ENCODE measurements around the gene ATE1. TPM values are rescaled to one million over a fixed set of nuclear protein-coding genes. Genes with fewer than 3 reads are reported as not detected.

Gene ATE1
- total and polyA plus RNA-seq, 4 donors: 8.3 to 30.0 (median 17.8) TPM

DNA sequence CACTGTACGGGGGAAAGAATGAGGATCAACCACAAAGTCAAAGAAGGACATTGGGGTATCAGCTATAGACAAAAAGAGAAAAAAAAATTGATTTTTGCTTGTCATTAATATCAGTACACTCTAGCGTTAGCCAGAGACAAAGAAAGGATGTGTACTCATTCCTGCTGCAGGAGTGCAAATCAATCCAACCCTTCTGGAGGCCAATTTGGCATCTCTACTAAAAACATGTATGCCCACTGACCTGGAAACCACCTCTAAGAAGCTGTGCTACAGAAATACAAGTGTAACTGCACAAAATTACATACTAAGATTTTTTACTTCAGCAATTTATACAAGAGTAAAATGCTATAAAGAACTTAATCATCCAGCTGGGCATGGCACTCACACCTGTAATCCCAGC is 33.6 kb upstream of the ATE1 start:
- ATAC-seq (ENCODE audit: low FRiP score) (no peak), DNase-seq (no peak)
- intact Hi-C loops (cut with DNase I): no loop called here
- Histone ChIP-seq H3K9me3 (ENCODE audit: control insufficient read depth, low read length) (no peaks in the 10 kb centered on the region), H3K27ac (ENCODE audit: low read depth in 1 of 2, low read length in 2 of 2) (no peak overlapping the region), H3K4me3 (ENCODE audit: low read length in 2 of 2) (no peak overlapping the region), H3K27me3 (ENCODE audit: control insufficient read depth in 1 of 2, insufficient read depth in 2 of 2, low read length in 1 of 2) (no peaks in the 10 kb centered on the region), H3K36me3 (ENCODE audit: control insufficient read depth in 1 of 2, insufficient read depth in 2 of 2, low read length in 1 of 2) (peaks cover 2 to 11% of the 10 kb centered on the region in 2 donors), H3K4me1 (ENCODE audit: control insufficient read depth in 1 of 2, insufficient read depth in 2 of 2, low read length in 2 of 2) (no peaks in the 10 kb centered on the region)
- WGBS, 2 donors: 89 to 91% methylated on average over 2 of the region's 2 CpGs

- no peak overlapping the region for H3K27ac ChIP-seq (ENCODE audit: low read depth in 1 of 2, low read length in 2 of 2)
- H3K4me1 ChIP-seq (ENCODE audit: control insufficient read depth in 1 of 2, insufficient read depth in 2 of 2, low read length in 2 of 2): no peaks in the 10 kb centered on the region
- H3K4me3 ChIP-seq (ENCODE audit: low read length in 2 of 2): no peak overlapping the region
- 83 to 84% methylated on average over 3 of the region's 3 CpGs for whole genome bisulfite sequencing, 2 donors
- no peak for ATAC-seq (ENCODE audit: low FRiP score)
- intact Hi-C loops (cut with DNase I): no loop called here
- no peaks in the 10 kb centered on the region for H3K27me3 ChIP-seq (ENCODE audit: control insufficient read depth in 1 of 2, insufficient read depth in 2 of 2, low read length in 1 of 2)
- no peaks in the 10 kb centered on the region for H3K9me3 ChIP-seq (ENCODE audit: control insufficient read depth, low read length)
- no peak for DNase-seq
- peaks cover 3 to 10% of the 10 kb centered on the region in 2 donors for H3K36me3 ChIP-seq (ENCODE audit: control insufficient read depth in 1 of 2, insufficient read depth in 2 of 2, low read length in 1 of 2)
These were observed 31.8 kb upstream of the ATE1 start for GRCh38 chr10:121959671-121960070.

GRCh38 chr10:121956111-121957061 is 28.6 kb upstream of the ATE1 start:
- intact Hi-C loops (cut with DNase I): no loop called here
- no peaks in the 10 kb centered on the region for H3K9me3 ChIP-seq (ENCODE audit: control insufficient read depth, low read length)
- 80% methylated on average over 7 of the region's 7 CpGs for WGBS, 2 donors
- peaks cover 3 to 9% of the 10 kb centered on the region in 2 donors for H3K36me3 ChIP-seq (ENCODE audit: control insufficient read depth in 1 of 2, insufficient read depth in 2 of 2, low read length in 1 of 2)
- no peaks in the 10 kb centered on the region for H3K27me3 ChIP-seq (ENCODE audit: control insufficient read depth in 1 of 2, insufficient read depth in 2 of 2, low read length in 1 of 2)
- DNase-seq (no peak), ATAC-seq (ENCODE audit: low FRiP score) (no peak)
- H3K4me3 ChIP-seq (ENCODE audit: low read length in 2 of 2): no peak overlapping the region
- H3K27ac ChIP-seq (ENCODE audit: low read depth in 1 of 2, low read length in 2 of 2): no peak overlapping the region
- no peaks in the 10 kb centered on the region for H3K4me1 ChIP-seq (ENCODE audit: control insufficient read depth in 1 of 2, insufficient read depth in 2 of 2, low read length in 2 of 2)

DNA sequence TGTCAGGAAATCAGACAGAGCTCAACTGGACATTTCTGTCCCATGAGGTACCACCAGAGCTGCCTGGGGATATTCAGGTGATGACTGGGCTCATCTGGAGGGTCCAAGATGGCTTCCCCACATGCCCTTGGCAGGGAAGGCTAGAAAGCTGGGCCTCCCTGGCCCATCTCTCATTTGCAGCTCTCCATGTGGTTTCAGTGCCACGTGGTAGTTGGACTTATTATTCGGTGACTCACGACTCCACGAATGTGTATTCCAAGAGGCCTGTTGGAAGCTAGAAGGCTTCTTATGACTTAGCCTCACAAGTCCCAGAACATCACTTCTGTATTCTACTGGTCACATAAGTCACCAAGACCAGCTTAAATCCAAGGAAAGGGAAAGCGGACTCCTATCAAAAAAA is 24.4 kb upstream of the ATE1 start:
- DNase-seq: no peak
- intact Hi-C loops (cut with DNase I): no loop called here
- no peak overlapping the region for H3K27ac ChIP-seq (ENCODE audit: low read depth in 1 of 2, low read length in 2 of 2)
- peaks cover 3 to 5% of the 10 kb centered on the region in 2 donors for H3K36me3 ChIP-seq (ENCODE audit: control insufficient read depth in 1 of 2, insufficient read depth in 2 of 2, low read length in 1 of 2)
- ATAC-seq (ENCODE audit: low FRiP score): no peak
- no peaks in the 10 kb centered on the region for H3K9me3 ChIP-seq (ENCODE audit: control insufficient read depth, low read length)
- 57 to 66% methylated on average over 5 of the region's 5 CpGs for WGBS, 2 donors
- H3K4me1 ChIP-seq (ENCODE audit: control insufficient read depth in 1 of 2, insufficient read depth in 2 of 2, low read length in 2 of 2): no peaks in the 10 kb centered on the region
- no peak overlapping the region for H3K4me3 ChIP-seq (ENCODE audit: low read length in 2 of 2)
- H3K27me3 ChIP-seq (ENCODE audit: control insufficient read depth in 1 of 2, insufficient read depth in 2 of 2, low read length in 1 of 2): no peaks in the 10 kb centered on the region

GRCh38 chr10:121949451-121949850 is 21.6 kb upstream of the ATE1 start:
- H3K27ac ChIP-seq (ENCODE audit: low read depth in 1 of 2, low read length in 2 of 2): no peak overlapping the region
- 54 to 62% methylated on average over 3 of the region's 3 CpGs for WGBS, 2 donors
- H3K9me3 ChIP-seq (ENCODE audit: control insufficient read depth, low read length): no peaks in the 10 kb centered on the region
- no peak for DNase-seq
- ATAC-seq (ENCODE audit: low FRiP score): no peak
- no peaks in the 10 kb centered on the region for H3K27me3 ChIP-seq (ENCODE audit: control insufficient read depth in 1 of 2, insufficient read depth in 2 of 2, low read length in 1 of 2)
- no peaks in the 10 kb centered on the region for H3K4me1 ChIP-seq (ENCODE audit: control insufficient read depth in 1 of 2, insufficient read depth in 2 of 2, low read length in 2 of 2)
- intact Hi-C loops (cut with DNase I): no loop called here
- H3K36me3 ChIP-seq (ENCODE audit: control insufficient read depth in 1 of 2, insufficient read depth in 2 of 2, low read length in 1 of 2): no peaks in the 10 kb centered on the region
- no peak overlapping the region for H3K4me3 ChIP-seq (ENCODE audit: low read length in 2 of 2)

DNA sequence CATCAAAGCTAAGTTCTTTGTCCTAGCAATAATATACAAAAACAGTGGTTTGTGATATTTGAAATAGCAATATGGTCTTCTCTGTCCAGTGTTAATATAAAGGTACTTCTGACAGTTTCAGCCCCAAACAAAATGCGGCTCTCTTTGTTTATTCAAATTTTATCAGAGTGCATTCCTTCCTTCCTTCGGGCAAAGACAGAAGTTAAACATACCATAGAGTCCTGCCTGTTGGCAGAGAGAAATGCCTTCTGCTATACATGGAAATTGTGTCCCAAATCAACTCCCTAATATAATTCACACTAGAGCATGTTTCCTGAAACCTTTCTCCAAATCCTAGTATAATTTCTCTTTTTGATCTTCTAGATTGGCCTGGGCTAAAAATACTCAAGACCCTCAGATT is 21.2 kb upstream of the ATE1 start:
- WGBS, 2 donors: 5 to 15% methylated on average over 2 of the region's 2 CpGs
- H3K4me1 ChIP-seq (ENCODE audit: control insufficient read depth in 1 of 2, insufficient read depth in 2 of 2, low read length in 2 of 2): no peaks in the 10 kb centered on the region
- DNase-seq (no peak), ATAC-seq (ENCODE audit: low FRiP score) (no peak)
- H3K27ac ChIP-seq (ENCODE audit: low read depth in 1 of 2, low read length in 2 of 2): no peak overlapping the region
- no peaks in the 10 kb centered on the region for H3K9me3 ChIP-seq (ENCODE audit: control insufficient read depth, low read length)
- intact Hi-C loops (cut with DNase I): no loop called here
- no peak overlapping the region for H3K4me3 ChIP-seq (ENCODE audit: low read length in 2 of 2)
- no peaks in the 10 kb centered on the region for H3K36me3 ChIP-seq (ENCODE audit: control insufficient read depth in 1 of 2, insufficient read depth in 2 of 2, low read length in 1 of 2)
- H3K27me3 ChIP-seq (ENCODE audit: control insufficient read depth in 1 of 2, insufficient read depth in 2 of 2, low read length in 1 of 2): no peaks in the 10 kb centered on the region

GRCh38 chr10:121947343-121948330 is 19.8 kb upstream of the ATE1 start:
- ATAC-seq (ENCODE audit: low FRiP score) (no peak), DNase-seq (no peak)
- no peaks in the 10 kb centered on the region for H3K9me3 ChIP-seq (ENCODE audit: control insufficient read depth, low read length)
- intact Hi-C loops (cut with DNase I): no loop called here
- no peak overlapping the region for H3K4me3 ChIP-seq (ENCODE audit: low read length in 2 of 2)
- peaks cover 3% of the 10 kb centered on the region in 2 donors for H3K4me1 ChIP-seq (ENCODE audit: control insufficient read depth in 1 of 2, insufficient read depth in 2 of 2, low read length in 2 of 2)
- H3K27ac ChIP-seq (ENCODE audit: low read depth in 1 of 2, low read length in 2 of 2): no peak overlapping the region
- no peaks in the 10 kb centered on the region for H3K36me3 ChIP-seq (ENCODE audit: control insufficient read depth in 1 of 2, insufficient read depth in 2 of 2, low read length in 1 of 2)
- 79% methylated on average over 7 of the region's 7 CpGs for WGBS, 2 donors
- H3K27me3 ChIP-seq (ENCODE audit: control insufficient read depth in 1 of 2, insufficient read depth in 2 of 2, low read length in 1 of 2): no peaks in the 10 kb centered on the region

GRCh38 chr10:121942749-121943416 is 15.1 kb upstream of the ATE1 start:
- ATAC-seq (ENCODE audit: low FRiP score): peak; percentile 76

More at GRCh38 chr10:121942749-121943416, 15.1 kb upstream of the ATE1 start:
- Histone ChIP-seq H3K4me1 (ENCODE audit: control insufficient read depth in 1 of 2, insufficient read depth in 2 of 2, low read length in 2 of 2) (peaks cover 3% of the 10 kb centered on the region in 2 donors), H3K27ac (ENCODE audit: low read depth in 1 of 2, low read length in 2 of 2) (no peak overlapping the region), H3K27me3 (ENCODE audit: control insufficient read depth in 1 of 2, insufficient read depth in 2 of 2, low read length in 1 of 2) (no peaks in the 10 kb centered on the region), H3K9me3 (ENCODE audit: control insufficient read depth, low read length) (no peaks in the 10 kb centered on the region), H3K4me3 (ENCODE audit: low read length in 2 of 2) (no peak overlapping the region), H3K36me3 (ENCODE audit: control insufficient read depth in 1 of 2, insufficient read depth in 2 of 2, low read length in 1 of 2) (no peaks in the 10 kb centered on the region)
- DNase-seq: no peak
- 60 to 89% methylated on average over 2 of the region's 2 CpGs for WGBS, 2 donors
- intact Hi-C loops (cut with DNase I): no loop called here
